ENCODE data around the gene SBNO2.

The SBNO2 gene

GRCh38 chr19:1109032-1109551 is 65.0 kb downstream of the SBNO2 start:
- H3K9ac ChIP-seq (ENCODE audit: low read length), result no peak overlapping the region
- peaks cover 50% of the 10 kb centered on the region for H3K36me3 ChIP-seq (ENCODE audit: control insufficient read depth, insufficient read depth, low read length, severe bottlenecking)
- H3K4me3 ChIP-seq (ENCODE audit: low read length), result no peak overlapping the region
- peaks cover 15% of the 10 kb centered on the region for H3K4me1 ChIP-seq (ENCODE audit: control insufficient read depth, insufficient read depth, low read length)
- DNase-seq (ENCODE audit: low read depth), result no peak
- H3K27me3 ChIP-seq (replicated peaks; ENCODE audit: control insufficient read depth, insufficient read depth, low read length), result no peaks in the 10 kb centered on the region
- H3K9me3 ChIP-seq (ENCODE audit: control insufficient read depth, low read length), result no peaks in the 10 kb centered on the region

- no peak for DNase-seq (ENCODE audit: low read depth)
- no peaks in the 10 kb centered on the region for H3K27me3 ChIP-seq (replicated peaks; ENCODE audit: control insufficient read depth, insufficient read depth, low read length)
- H3K36me3 ChIP-seq (ENCODE audit: control insufficient read depth, insufficient read depth, low read length, severe bottlenecking), result peaks cover 44% of the 10 kb centered on the region
- no peak overlapping the region for H3K9ac ChIP-seq (ENCODE audit: low read length)
- H3K4me1 ChIP-seq (ENCODE audit: control insufficient read depth, insufficient read depth, low read length), result peaks cover 10% of the 10 kb centered on the region
- H3K4me3 ChIP-seq (ENCODE audit: low read length), result no peak overlapping the region
- H3K9me3 ChIP-seq (ENCODE audit: control insufficient read depth, low read length), result no peaks in the 10 kb centered on the region
Measured at GRCh38 chr19:1108291-1109031, 65.6 kb downstream of the SBNO2 start.

- no peaks in the 10 kb centered on the region for H3K9me3 ChIP-seq (ENCODE audit: control insufficient read depth, low read length)
- H3K9ac ChIP-seq (ENCODE audit: low read length), result no peak overlapping the region
- DNase-seq (ENCODE audit: low read depth), result peak; percentile 18
- peaks cover 40% of the 10 kb centered on the region for H3K36me3 ChIP-seq (ENCODE audit: control insufficient read depth, insufficient read depth, low read length, severe bottlenecking)
- H3K4me3 ChIP-seq (ENCODE audit: low read length), result no peak overlapping the region
- H3K27me3 ChIP-seq (replicated peaks; ENCODE audit: control insufficient read depth, insufficient read depth, low read length), result no peaks in the 10 kb centered on the region
- peaks cover 15% of the 10 kb centered on the region for H3K4me1 ChIP-seq (ENCODE audit: control insufficient read depth, insufficient read depth, low read length)
Measured at GRCh38 chr19:1107661-1108261, 66.3 kb downstream of the SBNO2 start.

DNA sequence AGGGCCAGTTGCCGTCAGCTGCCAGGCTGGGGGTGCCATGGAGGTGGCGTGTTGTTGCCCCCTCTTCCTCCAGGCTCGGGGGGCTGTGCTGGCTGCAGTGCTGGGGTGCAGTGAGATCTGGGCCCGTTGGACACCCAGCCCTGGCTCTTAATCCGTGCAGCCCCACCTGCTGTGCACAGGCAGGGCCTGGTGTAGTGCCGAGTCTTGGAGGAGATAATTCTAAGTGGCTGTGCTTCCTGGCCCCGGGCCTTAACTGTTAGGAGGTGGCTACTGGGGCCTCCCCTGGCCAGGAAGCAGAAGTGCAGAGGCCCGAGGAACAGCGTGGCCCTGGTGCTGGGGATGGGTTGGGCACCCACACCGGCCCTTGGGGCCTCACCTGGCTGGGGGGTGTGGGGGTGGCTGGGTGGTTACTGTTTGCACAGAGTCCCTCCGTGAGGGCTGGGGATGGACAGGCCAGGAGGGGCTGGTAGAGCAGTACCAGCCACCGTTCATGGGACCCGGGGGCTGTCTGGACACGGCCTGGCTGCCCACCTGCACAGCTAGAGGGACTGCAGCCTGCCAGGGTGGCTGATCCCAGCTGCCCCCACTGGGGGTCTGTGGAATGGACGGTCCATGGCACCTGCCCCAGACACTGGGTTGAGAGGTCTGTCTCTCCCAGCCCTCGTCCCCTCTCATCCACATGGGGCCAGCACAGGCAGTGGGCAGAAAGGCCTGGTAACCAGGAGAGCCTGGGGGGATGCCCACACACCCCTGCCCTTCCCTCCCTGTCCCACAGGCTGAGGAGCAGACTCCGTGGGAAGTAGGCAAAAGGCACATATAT is 67.0 kb downstream of the SBNO2 start:
- H3K9ac ChIP-seq (ENCODE audit: low read length), result peak overlapping the region; percentile 97
- peak overlapping the region; percentile 92 for H3K4me3 ChIP-seq (ENCODE audit: low read length)
- H3K4me1 ChIP-seq (ENCODE audit: control insufficient read depth, insufficient read depth, low read length), result peaks cover 21% of the 10 kb centered on the region
- peak; percentile 35 for DNase-seq (ENCODE audit: low read depth)
- no peaks in the 10 kb centered on the region for H3K9me3 ChIP-seq (ENCODE audit: control insufficient read depth, low read length)
- H3K36me3 ChIP-seq (ENCODE audit: control insufficient read depth, insufficient read depth, low read length, severe bottlenecking), result peaks cover 35% of the 10 kb centered on the region
- no peaks in the 10 kb centered on the region for H3K27me3 ChIP-seq (replicated peaks; ENCODE audit: control insufficient read depth, insufficient read depth, low read length)

DNA sequence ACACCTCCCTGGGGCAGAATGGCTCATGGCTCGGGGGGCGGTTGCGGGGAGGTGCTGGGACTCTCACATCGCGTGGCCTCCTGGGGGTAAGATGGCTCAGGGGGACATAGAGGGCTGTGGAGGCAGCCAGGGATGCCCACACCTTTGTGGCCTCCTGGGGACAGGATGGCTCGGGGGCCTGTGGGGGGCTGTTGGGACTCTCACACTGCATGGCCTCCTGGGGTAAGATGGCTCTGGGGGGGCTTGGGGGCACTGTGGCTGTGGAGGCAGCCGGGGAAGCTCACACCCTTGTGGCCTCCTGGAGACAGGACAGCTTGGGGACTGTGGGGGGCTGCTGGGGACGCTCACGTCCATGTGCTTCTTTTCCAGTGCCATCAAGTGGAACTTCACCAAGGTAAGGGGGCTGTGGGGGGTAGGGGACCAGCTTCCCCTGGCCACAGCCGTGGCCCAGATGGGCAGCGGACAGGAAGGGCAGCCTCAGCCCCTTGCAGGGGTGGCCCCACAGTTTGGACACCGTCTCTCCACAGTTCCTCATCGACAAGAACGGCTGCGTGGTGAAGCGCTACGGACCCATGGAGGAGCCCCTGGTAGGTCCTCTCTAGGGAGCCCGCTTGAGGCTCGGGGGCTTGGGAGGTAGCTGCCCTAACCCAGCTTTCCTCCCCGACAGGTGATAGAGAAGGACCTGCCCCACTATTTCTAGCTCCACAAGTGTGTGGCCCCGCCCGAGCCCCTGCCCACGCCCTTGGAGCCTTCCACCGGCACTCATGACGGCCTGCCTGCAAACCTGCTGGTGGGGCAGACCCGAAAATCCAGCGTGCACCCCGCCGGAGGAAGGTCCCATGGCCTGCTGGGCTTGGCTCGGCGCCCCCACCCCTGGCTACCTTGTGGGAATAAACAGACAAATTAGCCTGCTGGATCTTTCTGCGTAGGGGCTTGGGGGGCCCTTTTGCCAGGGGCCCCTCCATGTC is 67.9 kb downstream of the SBNO2 start:
- peaks cover 33% of the 10 kb centered on the region for H3K36me3 ChIP-seq (ENCODE audit: control insufficient read depth, insufficient read depth, low read length, severe bottlenecking)
- peak overlapping the region; percentile 92 for H3K4me3 ChIP-seq (ENCODE audit: low read length)
- peaks cover 30% of the 10 kb centered on the region for H3K4me1 ChIP-seq (ENCODE audit: control insufficient read depth, insufficient read depth, low read length)
- H3K9ac ChIP-seq (ENCODE audit: low read length), result peak overlapping the region; percentile 97
- no peaks in the 10 kb centered on the region for H3K9me3 ChIP-seq (ENCODE audit: control insufficient read depth, low read length)
- H3K27me3 ChIP-seq (replicated peaks; ENCODE audit: control insufficient read depth, insufficient read depth, low read length), result no peaks in the 10 kb centered on the region
- DNase-seq (ENCODE audit: low read depth), result peak; percentile 12

DNA sequence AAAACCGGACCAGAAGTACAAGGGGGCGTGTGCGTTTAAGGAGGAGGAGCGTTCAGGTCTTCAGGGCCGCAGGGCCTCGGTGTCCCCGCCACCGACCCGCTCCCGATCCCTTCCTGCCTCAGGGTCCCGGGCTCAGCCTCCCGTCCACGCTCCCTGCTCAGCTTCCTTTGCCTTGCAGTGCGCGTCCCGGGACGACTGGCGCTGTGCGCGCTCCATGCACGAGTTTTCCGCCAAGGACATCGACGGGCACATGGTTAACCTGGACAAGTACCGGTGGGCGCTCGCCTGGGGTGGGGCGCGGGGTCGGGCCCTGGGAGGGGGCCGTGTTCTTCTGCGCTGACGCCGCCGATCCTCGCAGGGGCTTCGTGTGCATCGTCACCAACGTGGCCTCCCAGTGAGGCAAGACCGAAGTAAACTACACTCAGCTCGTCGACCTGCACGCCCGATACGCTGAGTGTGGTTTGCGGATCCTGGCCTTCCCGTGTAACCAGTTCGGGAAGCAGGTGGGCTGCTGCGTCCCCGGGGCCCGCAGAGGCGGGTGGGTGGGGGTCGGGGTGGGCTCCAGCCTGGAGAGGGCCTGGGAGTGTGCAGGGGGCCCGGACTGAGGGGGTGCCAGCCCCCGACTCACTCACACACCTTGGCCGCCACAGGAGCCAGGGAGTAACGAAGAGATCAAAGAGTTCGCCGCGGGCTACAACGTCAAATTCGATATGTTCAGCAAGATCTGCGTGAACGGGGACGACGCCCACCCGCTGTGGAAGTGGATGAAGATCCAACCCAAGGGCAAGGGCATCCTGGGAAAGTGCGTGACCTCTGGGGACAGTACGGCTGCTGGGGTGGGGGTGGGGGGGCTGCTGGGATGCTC is 68.8 kb downstream of the SBNO2 start:
- no peaks in the 10 kb centered on the region for H3K27me3 ChIP-seq (replicated peaks; ENCODE audit: control insufficient read depth, insufficient read depth, low read length)
- peak; percentile 59 for DNase-seq (ENCODE audit: low read depth)

DNA sequence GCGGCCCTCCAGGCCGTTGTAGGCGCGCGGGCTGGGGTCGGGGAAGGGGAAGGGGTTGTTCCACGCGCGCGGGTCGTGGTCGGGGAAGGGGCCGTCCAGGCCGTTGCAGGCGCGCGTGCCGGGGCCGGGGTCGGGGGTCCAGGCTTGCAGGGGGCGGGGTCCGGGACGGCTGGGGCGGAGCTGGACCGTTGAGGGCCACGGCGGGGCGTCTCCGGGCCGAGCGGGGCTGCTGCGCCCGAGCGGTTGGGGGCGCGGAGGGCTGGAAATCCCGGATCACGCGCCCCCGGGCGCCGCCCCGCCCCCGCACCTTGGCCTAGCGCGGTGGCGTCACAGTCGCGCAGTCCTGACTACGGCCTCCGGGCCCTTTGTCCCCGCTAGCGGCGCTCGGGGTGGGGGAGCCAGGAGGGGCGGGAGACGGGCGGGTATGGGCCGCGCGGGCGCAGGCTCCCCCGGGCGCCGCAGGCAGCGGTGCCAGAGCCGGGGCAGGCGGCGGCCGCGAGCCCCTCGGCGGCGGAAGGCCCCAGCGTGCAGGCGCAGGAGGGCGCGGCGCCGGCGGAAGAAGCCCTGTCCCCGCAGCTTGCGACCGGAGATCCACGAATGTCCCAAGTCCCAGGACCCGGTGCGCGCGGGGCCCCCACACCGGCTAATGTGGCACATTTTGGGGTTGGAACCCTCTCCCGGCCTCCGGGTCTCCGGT is 69.6 kb downstream of the SBNO2 start:
- H3K9ac ChIP-seq (ENCODE audit: low read length), result peak overlapping the region; percentile 97
- H3K36me3 ChIP-seq (ENCODE audit: control insufficient read depth, insufficient read depth, low read length, severe bottlenecking), result peaks cover 23% of the 10 kb centered on the region
- peak overlapping the region; percentile 92 for H3K4me3 ChIP-seq (ENCODE audit: low read length)
- H3K9me3 ChIP-seq (ENCODE audit: control insufficient read depth, low read length), result peaks cover 6% of the 10 kb centered on the region
- H3K27me3 ChIP-seq (replicated peaks; ENCODE audit: control insufficient read depth, insufficient read depth, low read length), result no peaks in the 10 kb centered on the region
- peaks cover 37% of the 10 kb centered on the region for H3K4me1 ChIP-seq (ENCODE audit: control insufficient read depth, insufficient read depth, low read length)
- DNase-seq (ENCODE audit: low read depth), result peak; percentile 85

More for the DNA sequence above, 68.8 kb downstream of the SBNO2 start:
- H3K36me3 ChIP-seq (ENCODE audit: control insufficient read depth, insufficient read depth, low read length, severe bottlenecking), result peaks cover 27% of the 10 kb centered on the region
- H3K9ac ChIP-seq (ENCODE audit: low read length), result peak overlapping the region; percentile 97
- H3K9me3 ChIP-seq (ENCODE audit: control insufficient read depth, low read length), result no peaks in the 10 kb centered on the region
- H3K4me3 ChIP-seq (ENCODE audit: low read length), result peak overlapping the region; percentile 92
- peaks cover 33% of the 10 kb centered on the region for H3K4me1 ChIP-seq (ENCODE audit: control insufficient read depth, insufficient read depth, low read length)

- Histone ChIP-seq H3K4me3 (ENCODE audit: low read length) (peak within 1 kb of the TSS; percentile 92), H3K9ac (ENCODE audit: low read length) (peak within 1 kb of the TSS; percentile 97), H3K4me1 (ENCODE audit: control insufficient read depth, insufficient read depth, low read length) (peaks cover 42% of the 10 kb centered on the region), H3K27me3 (replicated peaks; ENCODE audit: control insufficient read depth, insufficient read depth, low read length) (no peaks in the 10 kb centered on the region), H3K36me3 (ENCODE audit: control insufficient read depth, insufficient read depth, low read length, severe bottlenecking) (peaks cover 18% of the 10 kb centered on the region), H3K9me3 (ENCODE audit: control insufficient read depth, low read length) (peaks cover 6% of the 10 kb centered on the region)
- DNase-seq (ENCODE audit: low read depth), result peak; percentile 100
Measured at GRCh38 chr19:1103708-1104310, 70.3 kb downstream of the SBNO2 start, which contains the start of gene GPX4. GPX4 (plus strand) TSS chr19:1103994; CDS start chr19:1104044, 50 bp downstream.

- H3K4me3 ChIP-seq (ENCODE audit: low read length), result peak overlapping the region; percentile 66
- no peaks in the 10 kb centered on the region for H3K27me3 ChIP-seq (replicated peaks; ENCODE audit: control insufficient read depth, insufficient read depth, low read length)
- H3K9me3 ChIP-seq (ENCODE audit: control insufficient read depth, low read length), result peaks cover 6% of the 10 kb centered on the region
- peak; percentile 42 for DNase-seq (ENCODE audit: low read depth)
- H3K9ac ChIP-seq (ENCODE audit: low read length), result peak overlapping the region; percentile 87
- peaks cover 48% of the 10 kb centered on the region for H3K4me1 ChIP-seq (ENCODE audit: control insufficient read depth, insufficient read depth, low read length)
- peaks cover 15% of the 10 kb centered on the region for H3K36me3 ChIP-seq (ENCODE audit: control insufficient read depth, insufficient read depth, low read length, severe bottlenecking)
Measured at GRCh38 chr19:1103132-1103707, 70.8 kb downstream of the SBNO2 start.

Data from adipocyte (in vitro differentiated cells).